ENCODE data around the gene ZNF132.

GRCh38 chr19:58385891-58386575 is 53.9 kb downstream of the ZNF132 start:
- TF ChIP-seq POLR2A (IDR thresholded peaks at IDR 0.05): no peak
- no peak for TF ChIP-seq CTCF (IDR thresholded peaks at IDR 0.05)

Data from body of pancreas (tissue), 4 donors.